ENCODE data around the gene AP2A2.
A peak's percentile ranks its signal among the peaks of the same experiment; 100 is the strongest.

Gene AP2A2

GRCh38 chr11:947744-948143 lies 22.1 kb downstream of the AP2A2 start:
- no peaks in the 10 kb centered on the region for H3K4me1 ChIP-seq (ENCODE audit: control insufficient read depth, insufficient read depth, low read length)
- H3K4me3 ChIP-seq (ENCODE audit: low read depth, low read length), result no peak overlapping the region
- POLR2A ChIA-PET, result no interaction called here
- CTCF ChIA-PET, result no interaction called here
- TF ChIP-seq ZSCAN30 (tag by site-specific recombination; IDR thresholded peaks at IDR 0.05) (no peak), ZBTB7A (tag by site-specific recombination; IDR thresholded peaks at IDR 0.05; ENCODE audit: low read depth) (no peak), ZBTB8A (tag by site-specific recombination; IDR thresholded peaks at IDR 0.05) (no peak), ZNF777 (tag by site-specific recombination; IDR thresholded peaks at IDR 0.05; ENCODE audit: borderline replicate concordance) (no peak), ZNF548 (tag by site-specific recombination; IDR thresholded peaks at IDR 0.05) (no peak)
- H3K36me3 ChIP-seq (ENCODE audit: control insufficient read depth in 2 of 2, insufficient read depth in 1 of 2, low read length in 2 of 2), result peaks cover 0 to 41% of the 10 kb centered on the region in 2 experiments; a peak in 2 of 3 replicates
- H3K27ac ChIP-seq (ENCODE audit: extremely low read depth, low read depth, low read length), result no peak overlapping the region
- H3K9me3 ChIP-seq (ENCODE audit: control insufficient read depth, insufficient read depth, low read depth, low read length), result no peaks in the 10 kb centered on the region

GRCh38 chr11:951507-951906 lies 25.8 kb downstream of the AP2A2 start:
- Histone ChIP-seq H3K27ac (ENCODE audit: extremely low read depth, low read depth, low read length) (no peak overlapping the region), H3K4me3 (ENCODE audit: low read depth, low read length) (no peak overlapping the region), H3K36me3 (ENCODE audit: control insufficient read depth in 2 of 2, insufficient read depth in 1 of 2, low read length in 2 of 2) (peaks cover 0 to 18% of the 10 kb centered on the region in 2 experiments; a peak in 2 of 3 replicates), H3K9me3 (ENCODE audit: control insufficient read depth, insufficient read depth, low read depth, low read length) (no peaks in the 10 kb centered on the region), H3K4me1 (ENCODE audit: control insufficient read depth, insufficient read depth, low read length) (no peaks in the 10 kb centered on the region)
- ChIA-PET CTCF (interaction anchor here (0.6 to 0.7 kb wide), 2 partner anchors 26 to 158 kb away, joined by 3 read pairs; partner anchors contain the start of gene AP2A2), POLR2A (interaction anchor here (0.7 to 1.1 kb wide), 2 partner anchors 41 to 60 kb away, joined by 3 to 4 read pairs; partner anchors contain the start of gene CHID1)
- TF ChIP-seq TRIM28 (IDR thresholded peaks at IDR 0.05; ENCODE audit: borderline replicate concordance, low read length) (no peak), ZNF518A (tag by site-specific recombination; conservative IDR thresholded peaks at IDR 0.05; ENCODE audit: low read depth) (no peak), KLF16 (tag by site-specific recombination; IDR thresholded peaks at IDR 0.05) (no peak), ZNF266 (tag by site-specific recombination; IDR thresholded peaks at IDR 0.05; ENCODE audit: low read depth) (no peak), ZFP37 (tag by site-specific recombination; IDR thresholded peaks at IDR 0.05) (no peak), ZNF670 (tag by site-specific recombination; IDR thresholded peaks at IDR 0.05; ENCODE audit: low read depth) (no peak), ZNF274 (IDR thresholded peaks at IDR 0.05; ENCODE audit: low read length) (no peak), ZNF274 (tag by site-specific recombination; IDR thresholded peaks at IDR 0.05; ENCODE audit: borderline replicate concordance) (no peak), ZNF621 (tag by site-specific recombination; IDR thresholded peaks at IDR 0.05) (no peak), HOXD13 (CRISPR knock-in tag; IDR thresholded peaks at IDR 0.05; ENCODE audit: borderline replicate concordance) (no peak), ZNF37A (tag by site-specific recombination; IDR thresholded peaks at IDR 0.05) (no peak)

GRCh38 chr11:952406-953385 lies 27.0 kb downstream of the AP2A2 start:
- no peak overlapping the region for H3K4me3 ChIP-seq (ENCODE audit: low read depth, low read length)
- H3K9me3 ChIP-seq (ENCODE audit: control insufficient read depth, insufficient read depth, low read depth, low read length), result no peaks in the 10 kb centered on the region
- H3K27ac ChIP-seq (ENCODE audit: extremely low read depth, low read depth, low read length), result no peak overlapping the region
- TF ChIP-seq ZNF449 (tag by site-specific recombination; IDR thresholded peaks at IDR 0.05) (0 out of 2 replicates have a peak, but pooled peaks have one; percentile 20), ZNF133 (tag by site-specific recombination; IDR thresholded peaks at IDR 0.05) (no peak)
- POLR2A ChIA-PET, result no interaction called here
- H3K4me1 ChIP-seq (ENCODE audit: control insufficient read depth, insufficient read depth, low read length), result no peaks in the 10 kb centered on the region
- CTCF ChIA-PET, result interaction anchor here (0.5 to 0.8 kb wide), 4 partner anchors 12 to 48 kb away, joined by 3 to 6 read pairs (median 4); no protein-coding TSS in a partner anchor
- H3K36me3 ChIP-seq (ENCODE audit: control insufficient read depth in 2 of 2, insufficient read depth in 1 of 2, low read length in 2 of 2), result peaks cover 0 to 15% of the 10 kb centered on the region in 2 experiments; a peak in 1 of 3 replicates
